WTC11 (cell line): Measurements from ENCODE around the gene MYO16. TPM values are rescaled to one million over a fixed set of nuclear protein-coding genes. Genes with fewer than 3 reads are reported as not detected.

Experiments used
- ATAC-seq: fragments of 200-7000 bp; cut with Tn5 transposase; 2 replicates; pipeline ENCODE4 v1.10.0; 2021; ENCODE audit warnings: mild to moderate bottlenecking, moderate library complexity
- CTCF ChIA-PET: fragments of 300-600 bp; sonication (Branson Sonifier 250); formaldehyde crosslinking; loops from one replicate; lab custom pipeline; 2021; ENCODE audit warnings: antibody characterized with exemption; lab: Charles Lee
- POLR2A ChIA-PET: fragments of 350-600 bp; sonication (Branson Sonifier 250); formaldehyde crosslinking; loops from one replicate; lab custom pipeline; 2021; ENCODE audit warnings: antibody characterized with exemption; lab: Charles Lee
- DNase-seq: peaks from one replicate; pipeline ENCODE4 v3.0.0; 2021; ENCODE audit warnings: low spot score
- H3K27ac Mint-ChIP-seq: 2 replicates; pipeline ENCODE4 v1.8.0; 2021; ENCODE audit warnings: mixed read lengths
- H3K27me3 Mint-ChIP-seq: 2 replicates; pipeline ENCODE4 v1.8.0; 2021; ENCODE audit warnings: low read depth, mild to moderate bottlenecking, moderate library complexity, mixed read lengths
- H3K36me3 Mint-ChIP-seq: 2 replicates; pipeline ENCODE4 v1.8.0; 2021; ENCODE audit warnings: mixed read lengths
- H3K4me1 Mint-ChIP-seq: 2 replicates; pipeline ENCODE4 v1.8.0; 2022; ENCODE audit warnings: mixed read lengths
- H3K4me3 Mint-ChIP-seq: 2 replicates; pipeline ENCODE4 v1.8.0; 2021; ENCODE audit warnings: mild to moderate bottlenecking, moderate library complexity, mixed read lengths
- H3K9me3 Mint-ChIP-seq: 2 replicates; pipeline ENCODE4 v1.8.0; 2021; ENCODE audit warnings: mixed read lengths
- AR ChIP-seq: fragments of 250-450 bp; sonication (Bioruptor Pico); IDR thresholded peaks from 2 replicates; pipeline ENCODE4 v1.9.0; 2021; ENCODE audit warnings: mild to moderate bottlenecking
- ETV6 ChIP-seq: sonication (generic); formaldehyde crosslinking; IDR thresholded peaks from 2 replicates; pipeline ENCODE4 v1.8.1; 2022; ENCODE audit warnings: mild to moderate bottlenecking, missing genetic modification reagents
- HMGXB4 ChIP-seq: sonication (generic); formaldehyde crosslinking; IDR thresholded peaks from 2 replicates; pipeline ENCODE4 v1.8.1; 2023; ENCODE audit warnings: mild to moderate bottlenecking, moderate library complexity, missing genetic modification reagents
- MAX ChIP-seq: sonication (generic); formaldehyde crosslinking; IDR thresholded peaks from 2 replicates; pipeline ENCODE4 v1.8.0; 2022; ENCODE audit warnings: mild to moderate bottlenecking, missing genetic modification reagents
- NFATC4 ChIP-seq: fragments of 250-450 bp; sonication (Bioruptor Pico); IDR thresholded peaks from 2 replicates; pipeline ENCODE4 v1.9.0; 2021; ENCODE audit warnings: mild to moderate bottlenecking
- NR1H2 ChIP-seq: sonication (generic); formaldehyde crosslinking; IDR thresholded peaks from 2 replicates; pipeline ENCODE4 v1.9.0; 2021; ENCODE audit warnings: mild to moderate bottlenecking, moderate library complexity, missing genetic modification reagents
- NR3C1 ChIP-seq: sonication (generic); formaldehyde crosslinking; conservative IDR thresholded peaks from 2 replicates; pipeline ENCODE4 v1.8.1; 2023; ENCODE audit warnings: low read depth, mild to moderate bottlenecking, missing genetic modification reagents
- SMAD3 ChIP-seq: sonication (generic); formaldehyde crosslinking; IDR thresholded peaks from 2 replicates; pipeline ENCODE4 v1.8.0; 2022; ENCODE audit warnings: missing genetic modification reagents, mild to moderate bottlenecking, borderline replicate concordance
- TP53 ChIP-seq: sonication (generic); formaldehyde crosslinking; IDR thresholded peaks from 2 replicates; pipeline ENCODE4 v1.8.1; 2023; ENCODE audit warnings: mild to moderate bottlenecking, missing genetic modification reagents
- ZNF138 ChIP-seq: sonication (generic); formaldehyde crosslinking; conservative IDR thresholded peaks from 2 replicates; pipeline ENCODE4 v1.8.1; 2022; ENCODE audit warnings: mild to moderate bottlenecking, moderate library complexity, missing genetic modification reagents
- ZNF281 ChIP-seq: sonication (generic); formaldehyde crosslinking; IDR thresholded peaks from 2 replicates; pipeline ENCODE4 v1.8.0; 2023; ENCODE audit warnings: mild to moderate bottlenecking, missing genetic modification reagents
- ZNF512 ChIP-seq: sonication (generic); formaldehyde crosslinking; IDR thresholded peaks from 2 replicates; pipeline ENCODE4 v1.8.1; 2022; ENCODE audit warnings: missing genetic modification reagents, borderline replicate concordance
- ZNF532 ChIP-seq: fragments of 250-450 bp; sonication (Bioruptor Pico); IDR thresholded peaks from 2 replicates; pipeline ENCODE4 v1.9.0; 2021; ENCODE audit warnings: mild to moderate bottlenecking, borderline replicate concordance
- total RNA-seq: library from RNA; stranded (reverse); gene quantifications from 3 replicates; pipeline ENCODE4 v1.2.3, GENCODE V29; 2021
- TF ChIP-seq, protein P1 (sequence below): sonication (generic); formaldehyde crosslinking; IDR thresholded peaks from 2 replicates; pipeline ENCODE4 v1.8.0; 2022; ENCODE audit warnings: mild to moderate bottlenecking, missing genetic modification reagents
- TF ChIP-seq, protein P2 (sequence below): sonication (generic); formaldehyde crosslinking; IDR thresholded peaks from 2 replicates; pipeline ENCODE4 v1.8.0; 2022; ENCODE audit warnings: mild to moderate bottlenecking, missing genetic modification reagents

Gene MYO16
- total RNA-seq, 1 experiment from 2014 or later, result 0.09 TPM

DNA sequence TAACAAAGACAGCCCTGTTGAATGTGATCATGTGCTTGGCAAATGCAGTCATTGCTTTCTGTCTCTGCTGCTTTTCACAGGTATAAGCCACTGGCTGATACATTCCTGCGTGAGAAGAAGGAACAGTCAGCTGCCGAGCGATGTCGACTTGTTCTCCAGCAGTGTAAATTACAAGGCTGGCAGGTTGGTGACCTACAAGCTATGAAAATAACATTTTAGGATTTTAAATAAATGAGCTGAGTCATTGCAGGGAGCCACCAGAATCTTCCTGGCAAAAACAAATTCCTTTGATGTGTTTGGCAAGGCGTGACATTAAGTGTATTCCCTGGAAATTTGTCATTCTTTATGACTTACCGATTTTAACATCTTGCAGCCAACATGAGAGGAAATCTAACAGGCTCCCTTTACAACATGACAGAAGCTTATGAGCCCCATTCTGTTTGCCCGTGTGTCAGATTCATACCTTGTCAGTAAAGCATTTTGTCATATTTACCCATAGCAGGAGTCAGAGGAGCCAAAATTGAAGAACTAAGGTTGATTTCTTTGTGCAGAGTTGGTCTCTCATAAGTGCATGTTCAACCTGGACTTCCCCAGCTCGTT is 471.4 kb downstream of the MYO16 start:
- no peak for TF ChIP-seq AR (CRISPR knock-in tag)
- no peak for TF ChIP-seq MAX (CRISPR knock-in tag)
- TF ChIP-seq ETV6 (CRISPR knock-in tag), result no peak
- no peak for TF ChIP-seq ZNF512 (CRISPR knock-in tag)
- TF ChIP-seq, protein P1, sequence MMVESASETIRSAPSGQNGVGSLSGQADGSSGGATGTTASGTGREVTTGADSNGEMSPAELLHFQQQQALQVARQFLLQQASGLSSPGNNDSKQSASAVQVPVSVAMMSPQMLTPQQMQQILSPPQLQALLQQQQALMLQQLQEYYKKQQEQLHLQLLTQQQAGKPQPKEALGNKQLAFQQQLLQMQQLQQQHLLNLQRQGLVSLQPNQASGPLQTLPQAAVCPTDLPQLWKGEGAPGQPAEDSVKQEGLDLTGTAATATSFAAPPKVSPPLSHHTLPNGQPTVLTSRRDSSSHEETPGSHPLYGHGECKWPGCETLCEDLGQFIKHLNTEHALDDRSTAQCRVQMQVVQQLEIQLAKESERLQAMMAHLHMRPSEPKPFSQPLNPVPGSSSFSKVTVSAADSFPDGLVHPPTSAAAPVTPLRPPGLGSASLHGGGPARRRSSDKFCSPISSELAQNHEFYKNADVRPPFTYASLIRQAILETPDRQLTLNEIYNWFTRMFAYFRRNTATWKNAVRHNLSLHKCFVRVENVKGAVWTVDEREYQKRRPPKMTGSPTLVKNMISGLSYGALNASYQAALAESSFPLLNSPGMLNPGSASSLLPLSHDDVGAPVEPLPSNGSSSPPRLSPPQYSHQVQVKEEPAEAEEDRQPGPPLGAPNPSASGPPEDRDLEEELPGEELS (CRISPR knock-in tag), result no peak
- no peak for TF ChIP-seq ZNF281
- no peak for TF ChIP-seq NR1H2
- no peak for TF ChIP-seq NR3C1 (CRISPR knock-in tag)
- TF ChIP-seq HMGXB4, result no peak
- TF ChIP-seq, protein P2, sequence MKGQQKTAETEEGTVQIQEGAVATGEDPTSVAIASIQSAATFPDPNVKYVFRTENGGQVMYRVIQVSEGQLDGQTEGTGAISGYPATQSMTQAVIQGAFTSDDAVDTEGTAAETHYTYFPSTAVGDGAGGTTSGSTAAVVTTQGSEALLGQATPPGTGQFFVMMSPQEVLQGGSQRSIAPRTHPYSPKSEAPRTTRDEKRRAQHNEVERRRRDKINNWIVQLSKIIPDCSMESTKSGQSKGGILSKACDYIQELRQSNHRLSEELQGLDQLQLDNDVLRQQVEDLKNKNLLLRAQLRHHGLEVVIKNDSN, result no peak
- ATAC-seq, result no peak
- H3K4me3 Mint-ChIP-seq, result no peak overlapping the region

GRCh38 chr13:109101550-109102144 is 472.2 kb downstream of the MYO16 start:
- no peaks in the 10 kb centered on the region for H3K9me3 Mint-ChIP-seq
- H3K4me3 Mint-ChIP-seq, result no peak overlapping the region
- no peak overlapping the region for H3K27ac Mint-ChIP-seq
- CTCF ChIA-PET, result no interaction called here
- no peaks in the 10 kb centered on the region for H3K4me1 Mint-ChIP-seq
- no peaks in the 10 kb centered on the region for H3K27me3 Mint-ChIP-seq
- no peaks in the 10 kb centered on the region for H3K36me3 Mint-ChIP-seq
- POLR2A ChIA-PET, result no interaction called here
- no peak for ATAC-seq
- no peak for DNase-seq
- TF ChIP-seq ZNF138 (CRISPR knock-in tag) (no peak), SMAD3 (CRISPR knock-in tag) (no peak), NR3C1 (CRISPR knock-in tag) (no peak), ZNF532 (CRISPR knock-in tag) (no peak), NFATC4 (no peak), TP53 (CRISPR knock-in tag) (no peak)

More for the DNA sequence above, 471.4 kb downstream of the MYO16 start:
- ChIA-PET POLR2A (no interaction called here), CTCF (interaction anchor here (1.1 kb wide), 1 partner anchor 684 kb away, joined by 3 read pairs; no protein-coding TSS in a partner anchor)
- Mint-ChIP-seq H3K9me3 (no peaks in the 10 kb centered on the region), H3K4me1 (no peaks in the 10 kb centered on the region), H3K27ac (no peak overlapping the region), H3K36me3 (no peaks in the 10 kb centered on the region), H3K27me3 (no peaks in the 10 kb centered on the region)
- DNase-seq, result no peak
